Activated T-cell treated with anti-CD3 and anti-CD28 coated beads for 1 hour (primary cell): ENCODE data around the gene TMEM232.
"Not testable (repeated sequence)": the region's sequence is repeated elsewhere in the genome, so short reads cannot be mapped to it uniquely, and the experiment has no call there.

Source experiments
- DNase-seq: peaks from one replicate; pipeline ENCODE4 v3.0.0-alpha.2; 2020; ENCODE audit warnings: low read depth

TMEM232 gene

GRCh38 chr5:110726249-110727024 is at the start of gene TMEM232:
TMEM232 (minus strand) TSS chr5:110726671; CDS start chr5:110667352, 59,319 bp downstream.
- DNase-seq: peak; percentile 56

GRCh38 chr5:110770286-110770685 is 43.8 kb upstream of the TMEM232 start:
- DNase-seq: no peak

GRCh38 chr5:110769000-110769681 is 42.7 kb upstream of the TMEM232 start:
- DNase-seq: no peak

GRCh38 chr5:110768138-110768860 is 41.8 kb upstream of the TMEM232 start:
- DNase-seq: no peak

- DNase-seq: no peak
These were observed 33.7 kb upstream of the TMEM232 start for GRCh38 chr5:110760158-110760557.

GRCh38 chr5:110757118-110757729 is 30.8 kb upstream of the TMEM232 start:
- no peak for DNase-seq

GRCh38 chr5:110754181-110754580 is 27.7 kb upstream of the TMEM232 start:
- no peak for DNase-seq

- no peak for DNase-seq
These were observed 27.1 kb upstream of the TMEM232 start for GRCh38 chr5:110753600-110753999.

GRCh38 chr5:110752953-110753352 is 26.5 kb upstream of the TMEM232 start:
- no peak for DNase-seq

GRCh38 chr5:110751902-110752762 is 25.7 kb upstream of the TMEM232 start:
- DNase-seq: no peak

GRCh38 chr5:110738812-110739651 is 12.6 kb upstream of the TMEM232 start, which contains the start of gene SLC25A46:
SLC25A46 (plus strand) TSS chr5:110739007; CDS start chr5:110739120, 113 bp downstream.
- DNase-seq: peak; percentile 80

- DNase-seq: no peak
These were observed 12.0 kb upstream of the TMEM232 start for GRCh38 chr5:110738503-110738811.

GRCh38 chr5:110736753-110737152 is 10.3 kb upstream of the TMEM232 start:
- no peak for DNase-seq

GRCh38 chr5:110735556-110735955 is 9.1 kb upstream of the TMEM232 start:
- no peak for DNase-seq

GRCh38 chr5:110734101-110734500 is 7.6 kb upstream of the TMEM232 start:
- DNase-seq: no peak

GRCh38 chr5:110731499-110731898 is 5.0 kb upstream of the TMEM232 start:
- not testable (repeated sequence) for DNase-seq

- DNase-seq: no peak
These were observed 499 bp upstream of the TMEM232 start for GRCh38 chr5:110727025-110727314.

GRCh38 chr5:110718311-110718710 is 8.2 kb downstream of the TMEM232 start:
- no peak for DNase-seq

GRCh38 chr5:110716247-110717245 is 9.9 kb downstream of the TMEM232 start:
- DNase-seq: no peak
